NB4 (cell line): ENCODE results near the gene SCARB2.
A peak's percentile ranks its signal among the peaks of the same experiment; 100 is the strongest.

ENCODE experiments used
- DNase-seq: peaks from one replicate; pipeline ENCODE4 v3.0.0; 2010; ENCODE audit warnings: low read depth
- H3K4me3 ChIP-seq: one replicate; pipeline ENCODE4 v1.5.1; 2011; ENCODE audit warnings: mild to moderate bottlenecking, low read depth, low read length, moderate library complexity
- MAX ChIP-seq: IDR thresholded peaks from 2 replicates; pipeline ENCODE4 v1.6.1; 2011; ENCODE audit warnings: low read depth, low read length
- MYC ChIP-seq: IDR thresholded peaks from 2 replicates; pipeline ENCODE4 v1.6.1; 2011; ENCODE audit warnings: low read depth, low read length
- POLR2A ChIP-seq: IDR thresholded peaks from 2 replicates; pipeline ENCODE4 v1.6.1; 2011; ENCODE audit warnings: mild to moderate bottlenecking; ENCODE audit not compliant: insufficient read length; ENCODE audit errors: extremely low read depth
- TF ChIP-seq, protein P1 (sequence below): IDR thresholded peaks from one replicate; pipeline ENCODE4 v1.5.1; 2012; ENCODE audit warnings: low read depth, low read length

Gene SCARB2

DNA sequence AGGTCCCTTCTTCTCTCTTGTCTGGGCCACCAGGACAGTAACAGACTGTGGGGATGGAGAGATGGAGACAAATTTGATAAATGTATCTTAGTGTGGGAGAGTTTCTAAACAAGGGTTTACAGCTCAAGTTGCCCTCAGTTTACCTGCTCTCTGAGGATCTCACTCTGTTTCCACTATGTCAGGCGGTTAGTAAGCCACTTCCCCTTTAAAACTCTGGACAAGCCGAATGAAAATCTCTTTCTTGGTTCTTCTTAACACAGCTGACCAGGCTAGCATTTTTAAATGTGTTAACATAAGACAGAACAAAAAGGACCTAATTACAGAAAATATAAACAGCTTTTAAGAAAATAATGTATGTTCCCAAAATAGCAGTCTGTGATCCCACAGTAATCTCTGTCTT lies 2.9 kb upstream of the SCARB2 start:
- TF ChIP-seq MAX, result no peak
- TF ChIP-seq MYC, result no peak
- TF ChIP-seq, protein P1, sequence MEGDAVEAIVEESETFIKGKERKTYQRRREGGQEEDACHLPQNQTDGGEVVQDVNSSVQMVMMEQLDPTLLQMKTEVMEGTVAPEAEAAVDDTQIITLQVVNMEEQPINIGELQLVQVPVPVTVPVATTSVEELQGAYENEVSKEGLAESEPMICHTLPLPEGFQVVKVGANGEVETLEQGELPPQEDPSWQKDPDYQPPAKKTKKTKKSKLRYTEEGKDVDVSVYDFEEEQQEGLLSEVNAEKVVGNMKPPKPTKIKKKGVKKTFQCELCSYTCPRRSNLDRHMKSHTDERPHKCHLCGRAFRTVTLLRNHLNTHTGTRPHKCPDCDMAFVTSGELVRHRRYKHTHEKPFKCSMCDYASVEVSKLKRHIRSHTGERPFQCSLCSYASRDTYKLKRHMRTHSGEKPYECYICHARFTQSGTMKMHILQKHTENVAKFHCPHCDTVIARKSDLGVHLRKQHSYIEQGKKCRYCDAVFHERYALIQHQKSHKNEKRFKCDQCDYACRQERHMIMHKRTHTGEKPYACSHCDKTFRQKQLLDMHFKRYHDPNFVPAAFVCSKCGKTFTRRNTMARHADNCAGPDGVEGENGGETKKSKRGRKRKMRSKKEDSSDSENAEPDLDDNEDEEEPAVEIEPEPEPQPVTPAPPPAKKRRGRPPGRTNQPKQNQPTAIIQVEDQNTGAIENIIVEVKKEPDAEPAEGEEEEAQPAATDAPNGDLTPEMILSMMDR, result no peak
- TF ChIP-seq POLR2A, result no peak
- no peak overlapping the region for H3K4me3 ChIP-seq
- no peak for DNase-seq

DNA sequence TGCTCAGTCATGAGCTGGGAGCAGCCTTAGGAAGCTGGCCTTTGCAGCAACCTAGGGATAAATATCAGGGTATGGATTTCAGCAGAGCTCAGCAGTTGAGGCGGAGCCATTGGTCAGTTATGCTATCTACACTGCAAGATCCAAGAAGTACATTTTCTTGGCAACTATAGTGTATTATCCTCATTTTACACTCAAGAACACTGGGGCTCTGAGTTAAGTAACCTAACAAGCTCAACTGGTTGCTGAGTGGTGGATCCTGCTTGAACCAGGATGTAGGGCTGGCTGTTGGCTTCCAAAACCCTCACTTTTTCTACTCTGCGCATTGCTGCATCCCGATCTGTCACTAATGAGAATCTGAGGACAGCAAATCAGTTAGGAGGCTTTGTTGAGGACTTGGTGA lies 1.5 kb upstream of the SCARB2 start:
- no peak overlapping the region for H3K4me3 ChIP-seq
- DNase-seq, result no peak
- TF ChIP-seq, protein P1, result no peak
- TF ChIP-seq MAX, result no peak
- no peak for TF ChIP-seq MYC
- no peak for TF ChIP-seq POLR2A

- no peak for DNase-seq
- TF ChIP-seq MYC (no peak), MAX (no peak; the same call in 1 of the 2 replicates), POLR2A (no peak)
- TF ChIP-seq, protein P1, result no peak
- peak overlapping the region; percentile 66 for H3K4me3 ChIP-seq
Measured at GRCh38 chr4:76214177-76214675, 602 bp upstream of the SCARB2 start.

- peak overlapping the region; percentile 50 for H3K4me3 ChIP-seq
- no peak for DNase-seq
- TF ChIP-seq MAX, result no peak
Measured at GRCh38 chr4:76212851-76213414, 691 bp downstream of the SCARB2 start.

- TF ChIP-seq, protein P1, result no peak
- TF ChIP-seq MAX (no peak), POLR2A (no peak), MYC (no peak)
- DNase-seq, result no peak
- H3K4me3 ChIP-seq, result no peak overlapping the region
Measured at GRCh38 chr4:76211769-76212708, 1.6 kb downstream of the SCARB2 start.

- H3K4me3 ChIP-seq, result no peak overlapping the region
- TF ChIP-seq POLR2A (no peak), MAX (no peak), MYC (no peak)
- TF ChIP-seq, protein P1, result no peak
- peak; percentile 16 for DNase-seq
Measured at GRCh38 chr4:76210452-76210851, 3.2 kb downstream of the SCARB2 start.
